Tibial nerve (tissue), 4 donors: ENCODE measurements around the gene COPZ1. TPM values are rescaled to one million over a fixed set of nuclear protein-coding genes. Genes with fewer than 3 reads are reported as not detected.

ENCODE experiments used
- DNase-seq, 2 donors: peaks; one replicate each; pipeline ENCODE4 v3.0.0-alpha.2; 2019; ENCODE audit warnings: low spot score in 2 of 2
- H3K27ac ChIP-seq, 4 donors: fragments of 200-600 bp; sonication (generic) in 3 of 4; one replicate each; pipeline ENCODE4 v1.5.1; 2017 to 2019; ENCODE audit warnings: mild to moderate bottlenecking in 1 of 4
- H3K27me3 ChIP-seq, 2 donors: fragments of 200-600 bp; sonication (generic) in 1 of 2; one replicate each; pipeline versions ENCODE4 v1.5.1 to v1.6.0; 2017 to 2019
- H3K36me3 ChIP-seq, 3 donors: fragments of 200-600 bp; sonication (generic); one replicate each; pipeline ENCODE4 v1.5.1; 2018 to 2019
- H3K4me1 ChIP-seq, 4 donors: fragments of 200-600 bp; sonication (generic) in 3 of 4; one replicate each; pipeline ENCODE4 v1.5.1; 2017 to 2019
- H3K4me3 ChIP-seq, 4 donors: fragments of 200-600 bp; sonication (generic) in 3 of 4; one replicate each; pipeline ENCODE4 v1.5.1; 2017 to 2019; ENCODE audit warnings: mild to moderate bottlenecking in 1 of 4, moderate library complexity in 1 of 4
- H3K9me3 ChIP-seq, 4 donors: fragments of 200-600 bp; sonication (generic) in 3 of 4; one replicate each; pipeline ENCODE4 v1.5.1; 2017 to 2019
- EP300 ChIP-seq, 2 donors: sonication (generic); formaldehyde crosslinking; IDR thresholded peaks; one replicate each; pipeline ENCODE4 v1.6.1; 2017; ENCODE audit warnings: antibody characterized with exemption in 2 of 2, mild to moderate bottlenecking in 1 of 2
- POLR2A ChIP-seq, 2 donors: fragments of 450-650 bp; IDR thresholded peaks; one replicate each; pipeline ENCODE4 v1.6.1; 2017; ENCODE audit warnings: antibody characterized with exemption in 2 of 2, mild to moderate bottlenecking in 2 of 2, moderate library complexity in 2 of 2
- WGBS, 2 donors: methylation state at CpG; one replicate each; pipeline ENCODE4 v1.1.5; 2018; 5-methylcytosine and 5-hydroxymethylcytosine counted together
- total RNA-seq, 4 donors: library from RNA; depleted of rRNA; stranded (reverse); fragments of >200 nt; gene quantifications; one replicate each; pipeline ENCODE4 v1.1.0, GENCODE V29; 2016
- TF ChIP-seq, protein P1 (sequence below), 5 experiments: fragments of 200-600 bp in 3 of 5; fragments of 450-650 bp in 2 of 5; sonication (generic) in 3 of 5; IDR thresholded peaks; one replicate each; pipeline ENCODE4 v1.5.1; 2016 to 2019; ENCODE audit warnings: antibody characterized with exemption in 5 of 5, mild to moderate bottlenecking in 3 of 5, moderate library complexity in 2 of 5

Gene COPZ1
- total RNA-seq, 4 donors from 2014 or later: 38.0 to 52.0 (median 43.6) TPM

DNA sequence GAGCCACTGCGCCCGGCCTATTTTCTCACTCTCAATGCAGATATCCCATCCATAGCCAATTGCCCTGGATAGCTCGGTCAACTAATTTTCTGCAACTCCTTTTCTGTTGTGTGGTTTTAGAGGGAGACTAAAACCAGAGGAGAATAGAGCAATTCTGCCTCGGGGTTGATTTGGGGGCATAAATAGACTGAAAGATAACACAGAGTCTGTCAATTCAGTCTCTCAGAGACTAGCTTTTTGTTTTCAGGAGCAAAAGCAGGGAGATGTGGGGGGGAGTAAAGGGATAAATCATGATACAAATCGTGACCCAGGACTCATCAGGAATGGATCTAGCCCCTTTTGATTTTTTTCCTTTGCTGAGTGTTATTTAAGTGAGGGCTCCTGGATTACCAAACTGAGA, 6.5 kb downstream of the COPZ1 start:
- H3K9me3 ChIP-seq: no peaks in the 10 kb centered on the region
- H3K4me3 ChIP-seq: no peak overlapping the region
- no peaks in the 10 kb centered on the region for H3K27me3 ChIP-seq
- 48 to 53% methylated on average over 5 of the region's 5 CpGs for WGBS, 2 donors
- no peak for DNase-seq
- peaks cover 0 to 91% (median 30%) of the 10 kb centered on the region in 4 donors for H3K4me1 ChIP-seq
- H3K27ac ChIP-seq: no peak overlapping the region
- TF ChIP-seq, protein P1, sequence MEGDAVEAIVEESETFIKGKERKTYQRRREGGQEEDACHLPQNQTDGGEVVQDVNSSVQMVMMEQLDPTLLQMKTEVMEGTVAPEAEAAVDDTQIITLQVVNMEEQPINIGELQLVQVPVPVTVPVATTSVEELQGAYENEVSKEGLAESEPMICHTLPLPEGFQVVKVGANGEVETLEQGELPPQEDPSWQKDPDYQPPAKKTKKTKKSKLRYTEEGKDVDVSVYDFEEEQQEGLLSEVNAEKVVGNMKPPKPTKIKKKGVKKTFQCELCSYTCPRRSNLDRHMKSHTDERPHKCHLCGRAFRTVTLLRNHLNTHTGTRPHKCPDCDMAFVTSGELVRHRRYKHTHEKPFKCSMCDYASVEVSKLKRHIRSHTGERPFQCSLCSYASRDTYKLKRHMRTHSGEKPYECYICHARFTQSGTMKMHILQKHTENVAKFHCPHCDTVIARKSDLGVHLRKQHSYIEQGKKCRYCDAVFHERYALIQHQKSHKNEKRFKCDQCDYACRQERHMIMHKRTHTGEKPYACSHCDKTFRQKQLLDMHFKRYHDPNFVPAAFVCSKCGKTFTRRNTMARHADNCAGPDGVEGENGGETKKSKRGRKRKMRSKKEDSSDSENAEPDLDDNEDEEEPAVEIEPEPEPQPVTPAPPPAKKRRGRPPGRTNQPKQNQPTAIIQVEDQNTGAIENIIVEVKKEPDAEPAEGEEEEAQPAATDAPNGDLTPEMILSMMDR (IDR thresholded peaks at IDR 0.05): no peak
- no peak for TF ChIP-seq EP300 (IDR thresholded peaks at IDR 0.05)
- no peak for TF ChIP-seq POLR2A (IDR thresholded peaks at IDR 0.05)
- no peaks in the 10 kb centered on the region for H3K36me3 ChIP-seq

- TF ChIP-seq EP300 (IDR thresholded peaks at IDR 0.05) (no peak), POLR2A (IDR thresholded peaks at IDR 0.05) (no peak)
- TF ChIP-seq, protein P1 (IDR thresholded peaks at IDR 0.05): no peak
- no peak overlapping the region for H3K4me3 ChIP-seq
- no peaks in the 10 kb centered on the region for H3K27me3 ChIP-seq
- 93 to 97% methylated on average over 4 of the region's 4 CpGs for WGBS, 2 donors
- H3K9me3 ChIP-seq: no peaks in the 10 kb centered on the region
- DNase-seq: no peak
- H3K36me3 ChIP-seq: no peaks in the 10 kb centered on the region
- no peak overlapping the region for H3K27ac ChIP-seq
- H3K4me1 ChIP-seq: peaks cover 4 to 91% (median 37%) of the 10 kb centered on the region in 4 donors
Measured at GRCh38 chr12:54333420-54334034, 8.6 kb downstream of the COPZ1 start.

DNA sequence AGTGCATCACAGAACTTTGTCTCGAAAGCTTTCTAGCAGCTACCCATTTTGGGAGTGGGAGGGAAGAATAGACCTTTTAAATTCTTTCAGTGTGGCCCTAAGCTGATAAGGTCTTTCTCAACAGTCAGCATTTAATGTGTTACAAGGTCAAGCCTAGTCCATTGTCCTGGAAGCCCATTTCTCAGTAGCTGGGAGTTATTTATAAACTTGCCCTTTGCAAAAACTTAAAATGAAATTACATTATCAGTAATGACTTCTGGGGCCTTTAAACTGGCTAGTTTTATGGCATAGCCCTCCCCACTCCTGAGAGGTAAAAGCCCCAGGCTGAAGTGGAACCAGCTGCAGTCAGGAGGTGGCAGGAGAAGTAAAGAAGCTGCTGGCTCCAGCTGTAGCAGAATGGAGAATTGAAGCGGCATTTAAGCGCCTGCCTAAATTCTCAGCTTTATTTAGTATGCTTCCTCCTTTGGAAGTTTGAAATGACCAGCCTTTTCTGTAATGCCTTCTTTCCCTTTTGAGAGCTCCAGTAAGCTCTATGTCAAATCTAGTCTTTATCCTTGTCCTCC, 12.4 kb downstream of the COPZ1 start:
- Histone ChIP-seq H3K27me3 (no peaks in the 10 kb centered on the region), H3K36me3 (peaks cover 0 to 22% (median 3%) of the 10 kb centered on the region in 3 donors), H3K4me1 (peaks cover 4 to 73% (median 23%) of the 10 kb centered on the region in 4 donors), H3K9me3 (no peaks in the 10 kb centered on the region), H3K27ac (peak overlapping the region in 2 of 4 donors; percentile 62 to 73), H3K4me3 (no peak overlapping the region)
- DNase-seq: no peak
- no peak for TF ChIP-seq POLR2A (IDR thresholded peaks at IDR 0.05)
- TF ChIP-seq, protein P1 (IDR thresholded peaks at IDR 0.05): peak in 1 of 5 experiments; percentile 14
- 26 to 29% methylated on average over 3 of the region's 3 CpGs for WGBS, 2 donors

DNA sequence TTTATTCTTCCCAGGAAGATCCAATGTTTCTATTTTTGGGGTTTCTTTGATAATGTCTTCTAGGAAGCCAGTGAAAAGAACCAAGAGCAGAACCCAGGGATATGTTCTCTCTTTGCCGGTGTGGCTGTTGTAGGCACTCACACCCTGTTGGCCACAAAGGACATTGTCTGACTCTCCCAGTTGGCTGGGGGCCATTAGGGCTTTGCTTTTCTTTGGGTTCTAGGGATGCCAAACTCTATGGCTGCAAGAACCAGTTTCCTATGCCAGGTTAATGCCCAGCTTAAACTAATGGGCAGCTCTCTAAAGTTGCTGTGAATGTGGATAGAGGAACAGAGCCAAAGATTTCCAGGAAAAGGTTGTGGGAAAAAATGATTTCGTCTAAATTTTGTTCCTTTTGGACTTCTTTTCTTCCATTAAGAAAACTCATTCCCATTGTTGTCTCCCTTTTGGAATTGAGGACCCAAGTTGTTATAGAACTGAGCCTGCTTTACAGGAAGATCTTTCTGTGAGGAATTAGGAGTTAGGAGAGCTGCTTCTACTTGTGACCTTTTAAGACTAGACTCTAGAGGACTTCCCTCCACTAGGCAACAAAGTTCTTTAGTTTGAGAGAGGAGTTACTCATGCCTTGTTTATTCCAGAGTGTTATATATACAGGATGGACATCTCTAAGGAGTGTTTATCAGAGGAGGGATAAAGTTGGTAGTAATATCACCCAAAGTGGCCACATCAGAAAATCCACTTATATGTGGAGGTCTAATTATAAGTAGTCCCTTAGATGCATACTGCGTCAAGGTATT, 13.1 kb downstream of the COPZ1 start:
- Histone ChIP-seq H3K27ac (peak overlapping the region in 2 of 4 donors; percentile 62 to 73), H3K36me3 (peaks cover 2 to 28% (median 5%) of the 10 kb centered on the region in 3 donors), H3K4me1 (peaks cover 4 to 66% (median 22%) of the 10 kb centered on the region in 4 donors), H3K9me3 (no peaks in the 10 kb centered on the region), H3K27me3 (no peaks in the 10 kb centered on the region), H3K4me3 (no peak overlapping the region)
- TF ChIP-seq, protein P1 (IDR thresholded peaks at IDR 0.05): no peak
- no peak for TF ChIP-seq EP300 (IDR thresholded peaks at IDR 0.05)
- no peak for TF ChIP-seq POLR2A (IDR thresholded peaks at IDR 0.05)
- DNase-seq: no peak
- 39 to 50% methylated on average over 3 of the region's 3 CpGs for WGBS, 2 donors
